Epithelial cell of proximal tubule (primary cell): ENCODE measurements around the gene CTDP1. TPM values are rescaled to one million over a fixed set of nuclear protein-coding genes. Genes with fewer than 3 reads are reported as not detected.

Experiments
- DNase-seq: peaks from one replicate; pipeline ENCODE4 v3.0.0-alpha.2; 2011; ENCODE audit warnings: low read depth
- H3K4me3 ChIP-seq: 2 replicates; pipeline ENCODE4 v1.5.1; 2011; ENCODE audit warnings: low read depth, mild to moderate bottlenecking, low read length
- CTCF ChIP-seq: conservative IDR thresholded peaks from 2 replicates; pipeline ENCODE4 v1.5.1; 2012; ENCODE audit warnings: low read depth, mild to moderate bottlenecking, low read length
- total RNA-seq: library from RNA; depleted of rRNA; stranded (reverse); fragments of >200 nt; gene quantifications from 2 replicates; pipeline ENCODE4 v1.2.3, GENCODE V29; 2015

Gene CTDP1
- total RNA-seq, 1 donor from 2014 or later = 13.9 TPM

GRCh38 chr18:79768745-79769144 is 89.1 kb downstream of the CTDP1 start:
- TF ChIP-seq CTCF = no peak
- no peak overlapping the region for H3K4me3 ChIP-seq
- no peak for DNase-seq

- no peak for TF ChIP-seq CTCF
- no peak for DNase-seq
- H3K4me3 ChIP-seq = no peak overlapping the region
These were observed 90.3 kb downstream of the CTDP1 start for GRCh38 chr18:79769698-79770500.

GRCh38 chr18:79770501-79770815 is 90.9 kb downstream of the CTDP1 start:
- H3K4me3 ChIP-seq = no peak overlapping the region
- no peak for DNase-seq
- no peak for TF ChIP-seq CTCF

GRCh38 chr18:79770826-79771225 is 91.2 kb downstream of the CTDP1 start:
- H3K4me3 ChIP-seq = no peak overlapping the region
- DNase-seq = no peak
- TF ChIP-seq CTCF = no peak

- DNase-seq = no peak
- no peak for TF ChIP-seq CTCF
- no peak overlapping the region for H3K4me3 ChIP-seq
These were observed 92.0 kb downstream of the CTDP1 start for GRCh38 chr18:79771446-79772107.

GRCh38 chr18:79772108-79772864 is 92.7 kb downstream of the CTDP1 start:
- no peak for DNase-seq
- no peak overlapping the region for H3K4me3 ChIP-seq
- TF ChIP-seq CTCF = no peak
